AG04450 (cell line): ENCODE data around the gene SLC1A2. TPM values are rescaled to one million over a fixed set of nuclear protein-coding genes. Genes with fewer than 3 reads are reported as not detected.

Experiments used
- CTCF ChIA-PET: fragments of 300-600, 350-600 bp; formaldehyde crosslinking; extraction: SDS; loops from one replicate; lab custom pipeline; 2022; ENCODE audit warnings: antibody characterized with exemption, inconsistent platforms; lab: Charles Lee
- POLR2A ChIA-PET: fragments of 350-600 bp; formaldehyde crosslinking; extraction: SDS; loops from one replicate; lab custom pipeline; 2021; ENCODE audit warnings: antibody characterized with exemption, inconsistent platforms; lab: Yijun Ruan, JAX
- DNase-seq: peaks from one replicate; pipeline ENCODE4 v3.0.0-alpha.2; 2011; ENCODE audit warnings: low read depth, low spot score
- H3K27ac ChIP-seq: one replicate; pipeline ENCODE4 v1.5.1; 2012; ENCODE audit warnings: low read depth, low read length, control low read depth
- H3K27me3 ChIP-seq: one replicate; pipeline ENCODE4 v1.6.0; 2012; ENCODE audit warnings: low read length; ENCODE audit not compliant: control insufficient read depth, insufficient read depth
- H3K4me3 ChIP-seq: 2 replicates; pipeline ENCODE4 v1.5.1; 2011; ENCODE audit warnings: mild to moderate bottlenecking, low read depth, low read length, control low read depth
- H3K9me3 ChIP-seq: 2 replicates; pipeline ENCODE4 v1.5.1; 2012; ENCODE audit warnings: low read length; ENCODE audit not compliant: control insufficient read depth, insufficient read depth
- polyA plus RNA-seq: library from polyadenylated mRNA; depleted of rRNA; stranded (reverse); fragments of >200 nt; gene quantifications from 2 replicates; pipeline ENCODE4 v1.2.3, GENCODE V29; 2011
- TF ChIP-seq, protein P1 (sequence below): IDR thresholded peaks from 2 replicates; pipeline ENCODE4 v1.5.1; 2011; ENCODE audit warnings: low read depth, low read length, control low read depth, inconsistent platforms

The SLC1A2 gene
- polyA plus RNA-seq, 1 experiment, result 1.1 TPM

DNA sequence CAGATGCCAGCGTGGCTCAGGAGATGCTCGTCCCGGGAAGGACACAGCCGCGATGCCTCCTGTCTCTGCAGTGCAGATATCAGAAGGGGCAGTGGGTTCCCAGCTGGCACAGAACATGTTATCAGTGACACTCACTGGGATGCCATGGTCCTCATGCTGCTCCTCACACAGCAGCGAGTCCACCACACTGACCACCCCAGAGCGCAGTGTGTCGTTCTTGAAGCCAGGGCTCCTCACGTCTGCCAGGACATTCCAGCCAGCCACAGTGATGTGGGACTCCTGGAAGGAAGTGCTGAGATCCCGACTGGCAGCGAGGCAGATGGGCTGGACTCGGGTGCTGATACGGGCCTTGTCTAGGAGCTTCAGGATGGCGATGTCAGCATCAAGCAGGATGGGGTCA lies 13.1 kb upstream of the SLC1A2 start:
- TF ChIP-seq, protein P1, sequence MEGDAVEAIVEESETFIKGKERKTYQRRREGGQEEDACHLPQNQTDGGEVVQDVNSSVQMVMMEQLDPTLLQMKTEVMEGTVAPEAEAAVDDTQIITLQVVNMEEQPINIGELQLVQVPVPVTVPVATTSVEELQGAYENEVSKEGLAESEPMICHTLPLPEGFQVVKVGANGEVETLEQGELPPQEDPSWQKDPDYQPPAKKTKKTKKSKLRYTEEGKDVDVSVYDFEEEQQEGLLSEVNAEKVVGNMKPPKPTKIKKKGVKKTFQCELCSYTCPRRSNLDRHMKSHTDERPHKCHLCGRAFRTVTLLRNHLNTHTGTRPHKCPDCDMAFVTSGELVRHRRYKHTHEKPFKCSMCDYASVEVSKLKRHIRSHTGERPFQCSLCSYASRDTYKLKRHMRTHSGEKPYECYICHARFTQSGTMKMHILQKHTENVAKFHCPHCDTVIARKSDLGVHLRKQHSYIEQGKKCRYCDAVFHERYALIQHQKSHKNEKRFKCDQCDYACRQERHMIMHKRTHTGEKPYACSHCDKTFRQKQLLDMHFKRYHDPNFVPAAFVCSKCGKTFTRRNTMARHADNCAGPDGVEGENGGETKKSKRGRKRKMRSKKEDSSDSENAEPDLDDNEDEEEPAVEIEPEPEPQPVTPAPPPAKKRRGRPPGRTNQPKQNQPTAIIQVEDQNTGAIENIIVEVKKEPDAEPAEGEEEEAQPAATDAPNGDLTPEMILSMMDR, result no peak

DNA sequence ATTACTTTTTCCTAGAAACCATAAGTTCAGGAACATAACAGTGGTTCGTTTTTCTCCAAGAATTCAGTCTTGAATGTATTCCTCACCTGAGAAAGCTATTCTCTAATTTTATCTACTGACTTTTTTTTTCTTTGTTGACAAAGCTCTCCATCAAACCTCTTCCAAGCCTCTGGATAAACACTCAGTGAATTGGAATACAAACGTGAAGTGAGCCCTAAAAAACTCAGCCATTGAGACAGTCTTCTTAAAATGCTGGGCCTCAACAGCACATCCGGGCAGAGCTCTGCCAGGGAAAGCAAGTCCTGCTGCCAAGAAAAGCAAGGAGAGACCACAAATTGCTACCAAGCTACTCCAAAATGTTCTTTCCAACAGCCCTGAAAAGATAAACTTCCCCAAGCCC lies 7.7 kb upstream of the SLC1A2 start:
- no peak overlapping the region for H3K27ac ChIP-seq
- no peak for DNase-seq
- POLR2A ChIA-PET, result no interaction called here
- H3K27me3 ChIP-seq, result no peaks in the 10 kb centered on the region
- H3K4me3 ChIP-seq, result no peak overlapping the region
- no peaks in the 10 kb centered on the region for H3K9me3 ChIP-seq
- CTCF ChIA-PET, result interaction anchor here (1.4 kb wide), 1 partner anchor 15 kb away, joined by 5 read pairs; no protein-coding TSS in a partner anchor
- TF ChIP-seq, protein P1, result no peak

More for the DNA sequence above, 13.1 kb upstream of the SLC1A2 start:
- ChIA-PET CTCF (no interaction called here), POLR2A (no interaction called here)
- Histone ChIP-seq H3K4me3 (no peak overlapping the region), H3K27me3 (no peaks in the 10 kb centered on the region), H3K9me3 (no peaks in the 10 kb centered on the region), H3K27ac (no peak overlapping the region)
- DNase-seq, result no peak

DNA sequence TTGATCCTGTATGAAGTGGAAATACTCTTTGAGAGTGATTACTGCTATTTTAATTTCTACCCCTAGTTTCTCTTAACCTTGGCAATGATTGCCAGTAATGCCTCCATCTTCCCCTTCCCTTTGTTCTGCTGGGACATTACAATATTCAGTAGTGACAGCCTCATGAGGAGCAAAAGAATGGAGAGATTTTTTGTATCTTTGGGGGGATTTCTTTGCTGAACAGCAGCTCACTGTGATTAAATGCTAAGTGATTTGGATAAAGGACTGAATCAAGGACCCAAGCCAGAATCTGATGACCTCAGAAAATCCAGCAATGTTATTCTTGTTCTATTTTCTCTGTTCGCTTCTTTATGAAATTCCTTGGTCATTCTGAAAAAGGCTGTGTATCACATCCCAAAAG lies 7.0 kb upstream of the SLC1A2 start:
- no peak overlapping the region for H3K4me3 ChIP-seq
- DNase-seq, result no peak
- H3K27ac ChIP-seq, result no peak overlapping the region
- ChIA-PET POLR2A (no interaction called here), CTCF (interaction anchor here (1.4 kb wide), 1 partner anchor 14 kb away, joined by 5 read pairs; no protein-coding TSS in a partner anchor)
- H3K27me3 ChIP-seq, result no peaks in the 10 kb centered on the region
- no peaks in the 10 kb centered on the region for H3K9me3 ChIP-seq
- TF ChIP-seq, protein P1, result no peak

DNA sequence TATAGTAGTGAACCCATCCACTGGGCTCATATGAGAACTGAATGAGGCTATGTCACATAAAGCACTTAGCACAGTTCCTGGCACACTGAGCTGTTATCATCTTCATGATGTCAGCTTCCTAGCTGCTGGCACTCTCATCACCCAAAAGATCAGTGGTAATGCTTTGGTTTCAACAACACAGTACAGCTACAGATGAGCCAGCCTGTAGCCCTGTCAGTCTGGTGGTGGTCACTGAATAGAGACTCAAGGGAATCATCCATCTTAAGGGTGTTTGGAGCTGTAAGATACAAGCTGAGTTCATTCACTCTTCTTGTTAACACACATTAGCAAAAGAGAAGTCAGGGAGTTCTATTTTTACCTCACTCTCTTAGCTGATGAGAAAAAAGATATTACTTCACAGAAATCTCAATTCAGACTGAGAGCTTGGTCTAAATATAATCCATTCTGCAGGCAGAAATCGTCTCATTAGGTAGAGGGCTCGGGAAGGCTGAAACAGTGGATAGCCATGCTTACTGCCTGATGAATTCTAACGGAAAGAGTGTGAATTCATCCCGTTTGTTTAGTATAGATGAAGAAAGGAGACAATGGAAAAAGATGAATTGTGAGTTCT lies 6.3 kb upstream of the SLC1A2 start:
- H3K4me3 ChIP-seq, result no peak overlapping the region
- no peak overlapping the region for H3K27ac ChIP-seq
- CTCF ChIA-PET, result no interaction called here
- H3K9me3 ChIP-seq, result no peaks in the 10 kb centered on the region
- no peak for DNase-seq
- TF ChIP-seq, protein P1, result no peak
- no peaks in the 10 kb centered on the region for H3K27me3 ChIP-seq
- POLR2A ChIA-PET, result no interaction called here

DNA sequence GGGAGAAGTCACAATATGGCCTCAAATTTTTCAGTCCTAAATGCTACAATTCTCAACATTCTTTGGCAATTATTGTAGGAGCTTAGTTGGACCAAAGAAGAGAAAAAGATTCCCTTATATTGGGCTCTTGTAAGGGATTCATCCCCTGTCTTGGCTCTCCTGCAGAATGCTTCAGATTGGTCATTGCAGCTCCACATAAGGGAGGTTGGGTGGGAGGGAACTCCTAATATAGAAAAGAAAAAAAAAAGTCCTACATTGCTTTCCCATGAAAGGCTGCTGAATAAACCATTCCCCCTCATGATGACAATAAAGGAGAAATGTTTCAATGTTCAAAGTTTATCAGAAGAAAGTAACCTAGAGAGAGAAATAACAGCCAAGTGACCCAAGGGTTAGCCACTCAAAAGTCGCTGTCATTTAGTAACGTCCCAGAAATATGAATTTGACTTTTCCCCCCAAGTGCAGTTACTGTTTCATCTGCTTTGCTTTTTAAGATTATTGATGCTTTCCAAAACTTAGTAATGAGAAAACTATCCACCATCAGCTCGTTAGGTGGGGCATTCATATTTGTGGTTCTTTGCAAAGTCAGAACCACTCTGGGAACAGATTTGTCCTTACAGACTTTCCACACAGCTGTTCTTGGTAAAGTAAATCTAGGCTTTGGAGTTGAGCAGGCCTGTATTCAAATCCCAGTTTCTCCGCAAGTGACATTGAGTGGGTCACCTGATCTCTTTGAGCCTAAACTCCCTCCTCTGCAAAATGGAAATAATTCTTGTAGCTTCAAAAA lies 5.0 kb upstream of the SLC1A2 start:
- H3K9me3 ChIP-seq, result no peaks in the 10 kb centered on the region; the same call in 1 of the 2 replicates
- TF ChIP-seq, protein P1, result no peak
- H3K27me3 ChIP-seq, result no peaks in the 10 kb centered on the region
- H3K27ac ChIP-seq, result no peak overlapping the region
- ChIA-PET CTCF (no interaction called here), POLR2A (interaction anchor here (0.5 kb wide), 1 partner anchor 380 kb away, joined by 3 read pairs; no protein-coding TSS in a partner anchor)
- no peak for DNase-seq
- H3K4me3 ChIP-seq, result no peak overlapping the region
